ENCODE data around the gene THADA. TPM values are rescaled to one million over a fixed set of nuclear protein-coding genes. Genes with fewer than 3 reads are reported as not detected.
"Not testable (repeated sequence)": the region's sequence is repeated elsewhere in the genome, so short reads cannot be mapped to it uniquely, and the experiment has no call there.

Gene THADA
- total and polyA plus RNA-seq, 5 experiments from 2014 or later: 9.2 to 40.3 (median 15.5) TPM

- DNase-seq (no peak), ATAC-seq (no peak)
- peaks cover 0 to 21% (median 10%) of the 10 kb centered on the region in 3 donors for H3K36me3 Mint-ChIP-seq
- peaks cover 0 to 18% (median 0%) of the 10 kb centered on the region in 4 donors for H3K4me1 Mint-ChIP-seq
- H3K27me3 Mint-ChIP-seq: no peaks in the 10 kb centered on the region
- no peaks in the 10 kb centered on the region for H3K9me3 Mint-ChIP-seq
- POLR2A ChIA-PET: no interaction called here
- H3K27ac Mint-ChIP-seq: no peak overlapping the region
- H3K4me3 Mint-ChIP-seq: no peak overlapping the region
Measured at GRCh38 chr2:43407935-43408334, 187.9 kb downstream of the THADA start.

- Mint-ChIP-seq H3K27me3 (no peaks in the 10 kb centered on the region), H3K4me3 (no peak overlapping the region), H3K36me3 (peaks cover 0 to 15% (median 8%) of the 10 kb centered on the region in 3 donors), H3K4me1 (peaks cover 0 to 24% (median 0%) of the 10 kb centered on the region in 4 donors), H3K9me3 (no peaks in the 10 kb centered on the region), H3K27ac (peak overlapping the region in 3 of 10 donors; percentile 6 to 12 (median 7))
- DNase-seq: no peak
- POLR2A ChIA-PET: no interaction called here
- no peak for ATAC-seq
Measured at GRCh38 chr2:43406651-43407279, 189.1 kb downstream of the THADA start.

GRCh38 chr2:43405829-43406228 lies 190.0 kb downstream of the THADA start:
- POLR2A ChIA-PET: interaction anchor here (0.6 kb wide), 1 partner anchor 359 kb away, joined by 3 read pairs; no protein-coding TSS in a partner anchor
- no peak overlapping the region for H3K4me3 Mint-ChIP-seq
- ATAC-seq (no peak), DNase-seq (no peak)
- peaks cover 0 to 24% (median 0%) of the 10 kb centered on the region in 4 donors for H3K4me1 Mint-ChIP-seq
- H3K27ac Mint-ChIP-seq: no peak overlapping the region
- no peaks in the 10 kb centered on the region for H3K27me3 Mint-ChIP-seq
- H3K36me3 Mint-ChIP-seq: peaks cover 0 to 18% (median 5%) of the 10 kb centered on the region in 3 donors
- H3K9me3 Mint-ChIP-seq: no peaks in the 10 kb centered on the region

- no peak overlapping the region for H3K4me3 Mint-ChIP-seq
- H3K9me3 Mint-ChIP-seq: no peaks in the 10 kb centered on the region
- POLR2A ChIA-PET: no interaction called here
- peaks cover 0 to 14% (median 0%) of the 10 kb centered on the region in 4 donors for H3K4me1 Mint-ChIP-seq
- H3K27me3 Mint-ChIP-seq: no peaks in the 10 kb centered on the region
- ATAC-seq (no peak), DNase-seq (no peak)
- peak overlapping the region in 2 of 10 donors; percentile 23 to 47 for H3K27ac Mint-ChIP-seq
- H3K36me3 Mint-ChIP-seq: peaks cover 9 to 33% (median 17%) of the 10 kb centered on the region in 3 donors
Measured at GRCh38 chr2:43402452-43402937, 193.3 kb downstream of the THADA start.

- Mint-ChIP-seq H3K27me3 (no peaks in the 10 kb centered on the region), H3K9me3 (no peaks in the 10 kb centered on the region), H3K27ac (peak overlapping the region in 1 of 10 donors; percentile 23), H3K4me3 (no peak overlapping the region), H3K36me3 (peaks cover 10 to 35% (median 21%) of the 10 kb centered on the region in 3 donors), H3K4me1 (peaks cover 0 to 11% (median 0%) of the 10 kb centered on the region in 4 donors)
- ATAC-seq (no peak), DNase-seq (no peak)
- POLR2A ChIA-PET: no interaction called here
Measured at GRCh38 chr2:43402002-43402401, 193.8 kb downstream of the THADA start.

GRCh38 chr2:43400508-43400907 lies 195.3 kb downstream of the THADA start:
- H3K27me3 Mint-ChIP-seq: no peaks in the 10 kb centered on the region
- no peak overlapping the region for H3K4me3 Mint-ChIP-seq
- ATAC-seq (no peak), DNase-seq (no peak)
- H3K9me3 Mint-ChIP-seq: no peaks in the 10 kb centered on the region
- H3K4me1 Mint-ChIP-seq: peaks cover 0 to 6% (median 0%) of the 10 kb centered on the region in 4 donors
- H3K36me3 Mint-ChIP-seq: peaks cover 10 to 50% (median 33%) of the 10 kb centered on the region in 3 donors
- no peak overlapping the region for H3K27ac Mint-ChIP-seq
- POLR2A ChIA-PET: no interaction called here

- Mint-ChIP-seq H3K36me3 (peaks cover 10 to 53% (median 40%) of the 10 kb centered on the region in 3 donors), H3K27me3 (no peaks in the 10 kb centered on the region), H3K27ac (no peak overlapping the region), H3K4me1 (peaks cover 0 to 6% (median 2%) of the 10 kb centered on the region in 4 donors), H3K4me3 (no peak overlapping the region), H3K9me3 (no peaks in the 10 kb centered on the region)
- POLR2A ChIA-PET: no interaction called here
- DNase-seq: no peak
- no peak for ATAC-seq
Measured at GRCh38 chr2:43399515-43400264, 196.1 kb downstream of the THADA start.

- ATAC-seq (no peak), DNase-seq (no peak)
- H3K36me3 Mint-ChIP-seq: peaks cover 10 to 59% (median 45%) of the 10 kb centered on the region in 3 donors
- H3K4me1 Mint-ChIP-seq: peaks cover 0 to 6% (median 3%) of the 10 kb centered on the region in 4 donors
- POLR2A ChIA-PET: no interaction called here
- H3K9me3 Mint-ChIP-seq: no peaks in the 10 kb centered on the region
- no peak overlapping the region for H3K27ac Mint-ChIP-seq
- no peak overlapping the region for H3K4me3 Mint-ChIP-seq
- H3K27me3 Mint-ChIP-seq: no peaks in the 10 kb centered on the region
Measured at GRCh38 chr2:43399098-43399497, 196.7 kb downstream of the THADA start.

GRCh38 chr2:43397821-43398220 lies 198.0 kb downstream of the THADA start:
- POLR2A ChIA-PET: no interaction called here
- no peak for ATAC-seq
- peaks cover 13 to 71% (median 57%) of the 10 kb centered on the region in 3 donors for H3K36me3 Mint-ChIP-seq

GRCh38 chr2:43397411-43397810 lies 198.4 kb downstream of the THADA start:
- DNase-seq (no peak), ATAC-seq (no peak)
- Mint-ChIP-seq H3K36me3 (peaks cover 17 to 76% (median 61%) of the 10 kb centered on the region in 3 donors), H3K27ac (no peak overlapping the region), H3K4me1 (peaks cover 3 to 8% (median 4%) of the 10 kb centered on the region in 4 donors), H3K4me3 (no peak overlapping the region), H3K27me3 (no peaks in the 10 kb centered on the region), H3K9me3 (no peaks in the 10 kb centered on the region)
- POLR2A ChIA-PET: no interaction called here

More at GRCh38 chr2:43397821-43398220, 198.0 kb downstream of the THADA start:
- Mint-ChIP-seq H3K9me3 (no peaks in the 10 kb centered on the region), H3K4me1 (peaks cover under 1 to 6% (median 4%) of the 10 kb centered on the region in 4 donors), H3K27ac (no peak overlapping the region), H3K27me3 (no peaks in the 10 kb centered on the region), H3K4me3 (no peak overlapping the region)
- no peak for DNase-seq

- DNase-seq, H3K4me1 Mint-ChIP-seq, H3K9me3 Mint-ChIP-seq, H3K4me3 Mint-ChIP-seq, H3K27ac Mint-ChIP-seq, POLR2A ChIA-PET, ATAC-seq, H3K27me3 Mint-ChIP-seq: not testable (repeated sequence)
- peaks cover 18 to 82% (median 65%) of the 10 kb centered on the region in 3 donors for H3K36me3 Mint-ChIP-seq
Measured at GRCh38 chr2:43396344-43396743, 199.5 kb downstream of the THADA start.

- ATAC-seq (no peak), DNase-seq (no peak)
- peaks cover 8 to 25% (median 15%) of the 10 kb centered on the region in 4 donors for H3K4me1 Mint-ChIP-seq
- no peaks in the 10 kb centered on the region for H3K9me3 Mint-ChIP-seq
- POLR2A ChIA-PET: no interaction called here
- no peaks in the 10 kb centered on the region for H3K27me3 Mint-ChIP-seq
- H3K4me3 Mint-ChIP-seq: no peak overlapping the region
- H3K36me3 Mint-ChIP-seq: peaks cover 14 to 79% (median 60%) of the 10 kb centered on the region in 3 donors
- no peak overlapping the region for H3K27ac Mint-ChIP-seq
Measured at GRCh38 chr2:43393918-43394317, 201.9 kb downstream of the THADA start.

GRCh38 chr2:43391878-43392215 lies 204.0 kb downstream of the THADA start:
- peaks cover 8 to 59% (median 42%) of the 10 kb centered on the region in 3 donors for H3K36me3 Mint-ChIP-seq
- H3K4me3 Mint-ChIP-seq: no peak overlapping the region
- no peak for DNase-seq
- POLR2A ChIA-PET: no interaction called here
- H3K27me3 Mint-ChIP-seq: no peaks in the 10 kb centered on the region
- ATAC-seq: no peak
- H3K27ac Mint-ChIP-seq: peak overlapping the region in 1 of 10 donors; percentile 25
- peaks cover 21 to 39% (median 26%) of the 10 kb centered on the region in 4 donors for H3K4me1 Mint-ChIP-seq
- no peaks in the 10 kb centered on the region for H3K9me3 Mint-ChIP-seq

Measured in naive thymus-derived CD8-positive, alpha-beta T cell (primary cell).